HepG2 (cell line): ENCODE measurements around the gene TET2. TPM values are rescaled to one million over a fixed set of nuclear protein-coding genes. Genes with fewer than 3 reads are reported as not detected.

Experiments
- CREM ChIP-seq, 2 experiments: sonication (generic) in 1 of 2; formaldehyde crosslinking in 1 of 2; IDR thresholded peaks; 2 replicates each; pipeline versions ENCODE4 v1.4.0 to v1.6.1; 2016 to 2020; ENCODE audit warnings: antibody characterized with exemption in 1 of 2, mild to moderate bottlenecking in 1 of 2, missing genetic modification reagents in 1 of 2
- ELF4 ChIP-seq: sonication (generic); formaldehyde crosslinking; IDR thresholded peaks from 2 replicates; pipeline ENCODE4 v1.5.0; 2020; ENCODE audit warnings: missing genetic modification reagents, mild to moderate bottlenecking, moderate library complexity, borderline replicate concordance
- FOXK2 ChIP-seq: fragments of 450-650 bp; IDR thresholded peaks from 2 replicates; pipeline ENCODE4 v1.6.1; 2016
- KLF9 ChIP-seq: IDR thresholded peaks from 2 replicates; pipeline ENCODE4 v1.6.1; 2016; ENCODE audit warnings: low read depth
- MEF2D ChIP-seq: sonication (generic); formaldehyde crosslinking; IDR thresholded peaks from 2 replicates; pipeline ENCODE4 v1.5.1; 2020; ENCODE audit warnings: mild to moderate bottlenecking, missing genetic modification reagents
- MIER2 ChIP-seq: IDR thresholded peaks from 2 replicates; pipeline ENCODE4 v1.6.1; 2016; ENCODE audit warnings: missing biosample characterization, missing genetic modification reagents
- SAP130 ChIP-seq: IDR thresholded peaks from 2 replicates; pipeline ENCODE4 v1.6.1; 2016; ENCODE audit warnings: low read depth
- SOX13 ChIP-seq, 3 experiments: fragments of 450-650 bp in 1 of 3; sonication (generic) in 1 of 3; formaldehyde crosslinking in 1 of 3; IDR thresholded peaks in 2 of 3; conservative IDR thresholded peaks in 1 of 3; 2 replicates each; pipeline versions ENCODE4 v1.5.0 to v1.6.1; 2016 to 2020; ENCODE audit warnings: antibody characterized with exemption in 1 of 3, mild to moderate bottlenecking in 1 of 3, missing compliant biosample characterization in 1 of 3, missing genetic modification reagents in 1 of 3, moderate library complexity in 1 of 3
- SRSF1 ChIP-seq: fragments of 200-400 bp; formaldehyde crosslinking; optimal IDR thresholded peaks from 2 replicates; pipeline ENCODE3; 2017; ENCODE audit warnings: mild to moderate bottlenecking, low read depth, low read length, moderate library complexity
- ZNF20 ChIP-seq: sonication (generic); formaldehyde crosslinking; IDR thresholded peaks from 2 replicates; pipeline ENCODE4 v1.4.0; 2020; ENCODE audit warnings: mild to moderate bottlenecking, moderate library complexity, missing genetic modification reagents
- ZNF615 ChIP-seq: sonication (generic); formaldehyde crosslinking; IDR thresholded peaks from 2 replicates; pipeline ENCODE4 v1.5.0; 2020; ENCODE audit warnings: mild to moderate bottlenecking, missing genetic modification reagents, borderline replicate concordance
- ZNF724P ChIP-seq: sonication (generic); formaldehyde crosslinking; IDR thresholded peaks from 2 replicates; pipeline ENCODE4 v1.8.0; 2022; ENCODE audit warnings: missing genetic modification reagents, borderline replicate concordance
- ZSCAN31 ChIP-seq: sonication (generic); formaldehyde crosslinking; IDR thresholded peaks from 2 replicates; pipeline ENCODE4 v1.5.0; 2020; ENCODE audit warnings: low read depth, mild to moderate bottlenecking, missing genetic modification reagents
- polyA plus RNA-seq, 8 experiments: library from polyadenylated mRNA; depleted of rRNA in 3 of 8; stranded (reverse) in 7 of 8; unstranded in 1 of 8; fragments of >200 nt; fragmentation: Illumina TruSeq in 4 of 8; extraction: Trizol in 4 of 8; gene quantifications; 2 replicates each; pipeline versions ENCODE4 v1.2.1 to v1.2.3, GENCODE V29; 2011 to 2016; ENCODE audit warnings: low read depth in 4 of 8, missing spikeins in 1 of 8, mixed read lengths in 1 of 8; ENCODE audit not compliant: insufficient read depth in 1 of 8
- total RNA-seq, 5 experiments: library from RNA; depleted of rRNA; stranded (reverse); fragments of >200 nt; fragmentation: Illumina TruSeq; extraction: Trizol; gene quantifications; 2 replicates each; pipeline ENCODE4 v1.2.3, GENCODE V29; 2016; ENCODE audit warnings: low read depth in 1 of 5
- TF ChIP-seq, protein P1 (sequence below): sonication (generic); formaldehyde crosslinking; IDR thresholded peaks from 2 replicates; pipeline ENCODE4 v1.4.0; 2020; ENCODE audit warnings: missing genetic modification reagents
- TF ChIP-seq, protein P2 (sequence below): sonication (generic); formaldehyde crosslinking; IDR thresholded peaks from 2 replicates; pipeline ENCODE4 v1.4.0; 2020; ENCODE audit warnings: missing genetic modification reagents
- TF ChIP-seq, protein P3 (sequence below): IDR thresholded peaks from 2 replicates; pipeline ENCODE4 v1.4.0; 2020; ENCODE audit warnings: mild to moderate bottlenecking, missing genetic modification reagents
- TF ChIP-seq, protein P4 (sequence below): IDR thresholded peaks from 2 replicates; pipeline ENCODE4 v1.6.1; 2012; ENCODE audit warnings: inconsistent platforms
- TF ChIP-seq, protein P5 (sequence below): sonication (generic); formaldehyde crosslinking; IDR thresholded peaks from 2 replicates; pipeline ENCODE4 v1.5.0; 2020; ENCODE audit warnings: missing genetic modification reagents

The TET2 gene
- total and polyA plus RNA-seq, 2 of the 13 experiments (the other 11 are each of a cell fraction or from before 2014, with no cell fraction given) = 4.7 to 4.8 TPM

DNA sequence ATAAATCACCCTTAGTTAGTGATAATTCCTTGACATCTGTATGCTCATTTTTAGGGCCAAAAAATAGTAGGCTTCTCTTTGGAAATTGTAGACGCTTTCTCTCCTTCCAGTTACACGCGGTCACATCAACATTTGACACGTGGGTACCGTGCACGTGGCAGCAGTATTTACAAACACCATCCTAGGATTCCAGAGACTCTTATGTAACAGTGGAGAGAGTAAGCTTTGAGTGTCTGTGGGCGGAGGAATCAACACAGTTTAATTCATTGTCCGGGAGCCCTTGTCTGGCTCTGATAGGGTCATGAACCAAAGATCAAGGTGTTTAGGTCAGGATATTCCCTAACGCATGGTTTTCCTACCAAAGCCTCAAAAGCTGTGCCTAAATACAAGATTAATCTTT lies 12.2 kb downstream of the TET2 start (continued):
- TF ChIP-seq CREM (IDR thresholded peaks at IDR 0.05) = no peak
- TF ChIP-seq CREM (CRISPR knock-in tag; IDR thresholded peaks at IDR 0.05) = no peak
- TF ChIP-seq ZNF20 = no peak
- no peak for TF ChIP-seq ZNF615 (CRISPR knock-in tag)
- TF ChIP-seq, protein P1, sequence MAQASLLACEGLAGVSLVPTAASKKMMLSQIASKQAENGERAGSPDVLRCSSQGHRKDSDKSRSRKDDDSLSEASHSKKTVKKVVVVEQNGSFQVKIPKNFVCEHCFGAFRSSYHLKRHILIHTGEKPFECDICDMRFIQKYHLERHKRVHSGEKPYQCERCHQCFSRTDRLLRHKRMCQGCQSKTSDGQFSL (CRISPR knock-in tag) = no peak
- peak; percentile 81 for TF ChIP-seq FOXK2
- no peak for TF ChIP-seq ELF4 (CRISPR knock-in tag)
- no peak for TF ChIP-seq ZNF724P (CRISPR knock-in tag)
- TF ChIP-seq, protein P2, sequence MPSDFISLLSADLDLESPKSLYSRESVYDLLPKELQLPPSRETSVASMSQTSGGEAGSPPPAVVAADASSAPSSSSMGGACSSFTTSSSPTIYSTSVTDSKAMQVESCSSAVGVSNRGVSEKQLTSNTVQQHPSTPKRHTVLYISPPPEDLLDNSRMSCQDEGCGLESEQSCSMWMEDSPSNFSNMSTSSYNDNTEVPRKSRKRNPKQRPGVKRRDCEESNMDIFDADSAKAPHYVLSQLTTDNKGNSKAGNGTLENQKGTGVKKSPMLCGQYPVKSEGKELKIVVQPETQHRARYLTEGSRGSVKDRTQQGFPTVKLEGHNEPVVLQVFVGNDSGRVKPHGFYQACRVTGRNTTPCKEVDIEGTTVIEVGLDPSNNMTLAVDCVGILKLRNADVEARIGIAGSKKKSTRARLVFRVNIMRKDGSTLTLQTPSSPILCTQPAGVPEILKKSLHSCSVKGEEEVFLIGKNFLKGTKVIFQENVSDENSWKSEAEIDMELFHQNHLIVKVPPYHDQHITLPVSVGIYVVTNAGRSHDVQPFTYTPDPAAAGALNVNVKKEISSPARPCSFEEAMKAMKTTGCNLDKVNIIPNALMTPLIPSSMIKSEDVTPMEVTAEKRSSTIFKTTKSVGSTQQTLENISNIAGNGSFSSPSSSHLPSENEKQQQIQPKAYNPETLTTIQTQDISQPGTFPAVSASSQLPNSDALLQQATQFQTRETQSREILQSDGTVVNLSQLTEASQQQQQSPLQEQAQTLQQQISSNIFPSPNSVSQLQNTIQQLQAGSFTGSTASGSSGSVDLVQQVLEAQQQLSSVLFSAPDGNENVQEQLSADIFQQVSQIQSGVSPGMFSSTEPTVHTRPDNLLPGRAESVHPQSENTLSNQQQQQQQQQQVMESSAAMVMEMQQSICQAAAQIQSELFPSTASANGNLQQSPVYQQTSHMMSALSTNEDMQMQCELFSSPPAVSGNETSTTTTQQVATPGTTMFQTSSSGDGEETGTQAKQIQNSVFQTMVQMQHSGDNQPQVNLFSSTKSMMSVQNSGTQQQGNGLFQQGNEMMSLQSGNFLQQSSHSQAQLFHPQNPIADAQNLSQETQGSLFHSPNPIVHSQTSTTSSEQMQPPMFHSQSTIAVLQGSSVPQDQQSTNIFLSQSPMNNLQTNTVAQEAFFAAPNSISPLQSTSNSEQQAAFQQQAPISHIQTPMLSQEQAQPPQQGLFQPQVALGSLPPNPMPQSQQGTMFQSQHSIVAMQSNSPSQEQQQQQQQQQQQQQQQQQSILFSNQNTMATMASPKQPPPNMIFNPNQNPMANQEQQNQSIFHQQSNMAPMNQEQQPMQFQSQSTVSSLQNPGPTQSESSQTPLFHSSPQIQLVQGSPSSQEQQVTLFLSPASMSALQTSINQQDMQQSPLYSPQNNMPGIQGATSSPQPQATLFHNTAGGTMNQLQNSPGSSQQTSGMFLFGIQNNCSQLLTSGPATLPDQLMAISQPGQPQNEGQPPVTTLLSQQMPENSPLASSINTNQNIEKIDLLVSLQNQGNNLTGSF = no peak
- TF ChIP-seq SOX13 (IDR thresholded peaks at IDR 0.05) = no peak
- TF ChIP-seq SOX13 (CRISPR knock-in tag; conservative IDR thresholded peaks at IDR 0.05 in 1 of 2, IDR thresholded peaks at IDR 0.05 in 1 of 2) = peak in 1 of 2 experiments; percentile 40; a peak in 1 of 4 replicates
- TF ChIP-seq, protein P3, sequence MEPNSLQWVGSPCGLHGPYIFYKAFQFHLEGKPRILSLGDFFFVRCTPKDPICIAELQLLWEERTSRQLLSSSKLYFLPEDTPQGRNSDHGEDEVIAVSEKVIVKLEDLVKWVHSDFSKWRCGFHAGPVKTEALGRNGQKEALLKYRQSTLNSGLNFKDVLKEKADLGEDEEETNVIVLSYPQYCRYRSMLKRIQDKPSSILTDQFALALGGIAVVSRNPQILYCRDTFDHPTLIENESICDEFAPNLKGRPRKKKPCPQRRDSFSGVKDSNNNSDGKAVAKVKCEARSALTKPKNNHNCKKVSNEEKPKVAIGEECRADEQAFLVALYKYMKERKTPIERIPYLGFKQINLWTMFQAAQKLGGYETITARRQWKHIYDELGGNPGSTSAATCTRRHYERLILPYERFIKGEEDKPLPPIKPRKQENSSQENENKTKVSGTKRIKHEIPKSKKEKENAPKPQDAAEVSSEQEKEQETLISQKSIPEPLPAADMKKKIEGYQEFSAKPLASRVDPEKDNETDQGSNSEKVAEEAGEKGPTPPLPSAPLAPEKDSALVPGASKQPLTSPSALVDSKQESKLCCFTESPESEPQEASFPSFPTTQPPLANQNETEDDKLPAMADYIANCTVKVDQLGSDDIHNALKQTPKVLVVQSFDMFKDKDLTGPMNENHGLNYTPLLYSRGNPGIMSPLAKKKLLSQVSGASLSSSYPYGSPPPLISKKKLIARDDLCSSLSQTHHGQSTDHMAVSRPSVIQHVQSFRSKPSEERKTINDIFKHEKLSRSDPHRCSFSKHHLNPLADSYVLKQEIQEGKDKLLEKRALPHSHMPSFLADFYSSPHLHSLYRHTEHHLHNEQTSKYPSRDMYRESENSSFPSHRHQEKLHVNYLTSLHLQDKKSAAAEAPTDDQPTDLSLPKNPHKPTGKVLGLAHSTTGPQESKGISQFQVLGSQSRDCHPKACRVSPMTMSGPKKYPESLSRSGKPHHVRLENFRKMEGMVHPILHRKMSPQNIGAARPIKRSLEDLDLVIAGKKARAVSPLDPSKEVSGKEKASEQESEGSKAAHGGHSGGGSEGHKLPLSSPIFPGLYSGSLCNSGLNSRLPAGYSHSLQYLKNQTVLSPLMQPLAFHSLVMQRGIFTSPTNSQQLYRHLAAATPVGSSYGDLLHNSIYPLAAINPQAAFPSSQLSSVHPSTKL (CRISPR knock-in tag) = 0 out of 2 replicates have a peak, but pooled peaks have one; percentile 23
- TF ChIP-seq, protein P4, sequence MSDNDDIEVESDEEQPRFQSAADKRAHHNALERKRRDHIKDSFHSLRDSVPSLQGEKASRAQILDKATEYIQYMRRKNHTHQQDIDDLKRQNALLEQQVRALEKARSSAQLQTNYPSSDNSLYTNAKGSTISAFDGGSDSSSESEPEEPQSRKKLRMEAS = peak; percentile 81
- TF ChIP-seq KLF9 = no peak
- TF ChIP-seq, protein P5, sequence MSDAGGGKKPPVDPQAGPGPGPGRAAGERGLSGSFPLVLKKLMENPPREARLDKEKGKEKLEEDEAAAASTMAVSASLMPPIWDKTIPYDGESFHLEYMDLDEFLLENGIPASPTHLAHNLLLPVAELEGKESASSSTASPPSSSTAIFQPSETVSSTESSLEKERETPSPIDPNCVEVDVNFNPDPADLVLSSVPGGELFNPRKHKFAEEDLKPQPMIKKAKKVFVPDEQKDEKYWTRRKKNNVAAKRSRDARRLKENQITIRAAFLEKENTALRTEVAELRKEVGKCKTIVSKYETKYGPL (CRISPR knock-in tag) = no peak
- no peak for TF ChIP-seq MEF2D
- TF ChIP-seq MIER2 (CRISPR knock-in tag) = no peak
- no peak for TF ChIP-seq ZSCAN31 (CRISPR knock-in tag)
- no peak for TF ChIP-seq SRSF1
- TF ChIP-seq SAP130 = peak; percentile 47; the same call in 1 of the 2 replicates
